ENCODE data around the gene KCNK4. TPM values are rescaled to one million over a fixed set of nuclear protein-coding genes. Genes with fewer than 3 reads are reported as not detected.

The KCNK4 gene
- total RNA-seq (not detected), polyA plus RNA-seq (not detected)
- long read RNA-seq, donor 1 = 0 reads
- long read RNA-seq, donor 2 = 0 reads
- long read RNA-seq, donor 3 = 0 reads

DNA sequence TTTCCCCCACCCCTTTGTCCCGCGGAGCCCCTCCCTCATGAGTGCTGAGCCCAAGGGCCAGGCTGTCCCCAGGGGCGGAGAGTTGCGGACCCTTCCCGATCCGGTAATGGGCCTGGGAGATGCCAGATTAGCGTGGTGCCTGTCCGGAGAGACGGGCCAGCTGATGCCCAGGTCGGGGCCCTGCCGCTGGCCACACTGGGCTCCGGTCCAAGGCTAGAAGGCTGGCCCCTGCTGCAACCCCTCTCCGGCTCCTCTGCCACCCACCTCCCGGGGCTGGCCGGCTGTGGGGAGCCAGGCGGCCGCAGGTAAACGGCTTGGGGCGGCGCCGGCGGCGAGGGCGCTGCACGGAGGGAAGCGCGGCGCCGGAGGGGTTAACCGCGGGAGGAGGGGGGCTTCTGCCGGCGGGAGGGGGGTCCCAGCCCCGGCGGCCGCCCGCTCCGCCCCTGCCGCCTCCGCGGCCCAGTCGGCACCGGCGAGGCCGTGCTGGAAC, at the start of gene KCNK4:
TSS of gene KCNK4 (plus strand) at position 41 of the 490 bp plus-strand sequence. CDS start 1,717 bp downstream, outside the sequence.
- Histone ChIP-seq H3K4me1 (peaks cover 3 to 26% (median 12%) of the 10 kb centered on the region in 12 donors), H3K27me3 (peaks cover 18 to 63% (median 45%) of the 10 kb centered on the region in 9 donors), H3K36me3 (no peaks in the 10 kb centered on the region), H3K9me3 (no peaks in the 10 kb centered on the region), H3K27ac (no peak within 1 kb of the TSS), H3K4me3 (peak within 1 kb of the TSS; percentile 23 to 52 (median 38))
- ATAC-seq (no peak), DNase-seq (peak in 1 of 5 donors; percentile 19)
- WGBS, 4 donors = 3 to 4% (median 3%) methylated on average over 16 to 45 of the region's 45 CpGs
- intact Hi-C loops (cut with DNase I) = no loop called here
- TF ChIP-seq, protein P1, sequence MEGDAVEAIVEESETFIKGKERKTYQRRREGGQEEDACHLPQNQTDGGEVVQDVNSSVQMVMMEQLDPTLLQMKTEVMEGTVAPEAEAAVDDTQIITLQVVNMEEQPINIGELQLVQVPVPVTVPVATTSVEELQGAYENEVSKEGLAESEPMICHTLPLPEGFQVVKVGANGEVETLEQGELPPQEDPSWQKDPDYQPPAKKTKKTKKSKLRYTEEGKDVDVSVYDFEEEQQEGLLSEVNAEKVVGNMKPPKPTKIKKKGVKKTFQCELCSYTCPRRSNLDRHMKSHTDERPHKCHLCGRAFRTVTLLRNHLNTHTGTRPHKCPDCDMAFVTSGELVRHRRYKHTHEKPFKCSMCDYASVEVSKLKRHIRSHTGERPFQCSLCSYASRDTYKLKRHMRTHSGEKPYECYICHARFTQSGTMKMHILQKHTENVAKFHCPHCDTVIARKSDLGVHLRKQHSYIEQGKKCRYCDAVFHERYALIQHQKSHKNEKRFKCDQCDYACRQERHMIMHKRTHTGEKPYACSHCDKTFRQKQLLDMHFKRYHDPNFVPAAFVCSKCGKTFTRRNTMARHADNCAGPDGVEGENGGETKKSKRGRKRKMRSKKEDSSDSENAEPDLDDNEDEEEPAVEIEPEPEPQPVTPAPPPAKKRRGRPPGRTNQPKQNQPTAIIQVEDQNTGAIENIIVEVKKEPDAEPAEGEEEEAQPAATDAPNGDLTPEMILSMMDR (IDR thresholded peaks at IDR 0.05) = no peak
- TF ChIP-seq POLR2A (IDR thresholded peaks at IDR 0.05) = no peak

DNA sequence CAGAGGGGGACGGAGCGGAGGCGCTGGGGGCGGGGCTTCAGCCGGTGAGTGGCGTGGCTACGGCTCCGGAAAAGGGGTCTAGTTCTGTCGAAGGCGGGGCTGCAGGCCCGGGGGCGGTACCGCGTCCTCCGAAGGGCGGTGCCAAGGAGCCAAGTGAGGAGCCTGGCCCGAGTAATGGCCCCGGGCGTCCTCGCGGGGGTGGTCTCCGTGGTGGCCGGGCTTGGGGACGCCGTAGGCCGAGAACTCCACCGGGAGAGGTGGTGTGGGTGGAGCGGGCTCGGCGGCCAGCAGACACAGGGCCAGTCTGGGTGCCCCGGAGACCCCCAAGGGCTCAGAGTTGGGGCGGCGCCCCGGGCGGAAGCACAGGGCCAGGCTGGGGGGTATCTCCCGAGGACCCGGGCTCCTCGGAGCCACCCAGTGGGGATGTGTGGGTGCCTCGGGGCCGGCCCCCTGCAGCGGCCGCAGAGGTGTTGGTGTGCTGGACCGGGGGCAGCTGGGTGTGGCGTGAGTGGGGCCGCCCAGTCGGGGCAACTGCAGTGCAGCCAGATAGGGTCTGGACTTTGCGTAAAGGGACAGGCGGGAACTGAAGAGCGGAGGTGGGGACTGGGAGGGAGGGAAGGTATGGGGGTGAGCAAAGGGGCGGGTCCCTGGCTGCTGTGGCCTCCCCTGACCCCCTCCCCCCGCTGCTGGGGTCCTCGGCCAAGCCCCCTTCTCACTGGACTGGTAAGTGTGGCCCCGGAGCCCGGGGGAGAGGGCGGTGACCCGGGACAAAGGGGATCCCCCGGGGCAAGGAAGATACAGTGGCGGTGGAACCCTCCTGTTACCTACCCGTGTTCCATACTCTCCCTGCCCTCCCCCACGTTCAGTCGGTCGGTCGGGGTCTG, 49.4 kb upstream of the KCNK4 start:
- DNase-seq = peak in 4 of 5 donors; percentile 58 to 100 (median 68)
- WGBS, 4 donors = 1% methylated on average over 20 to 63 of the region's 63 CpGs
- Histone ChIP-seq H3K4me1 (peaks cover 0 to 62% (median 33%) of the 10 kb centered on the region in 12 donors), H3K27ac (peak overlapping the region; percentile 72 to 100 (median 99)), H3K4me3 (peak overlapping the region; percentile 65 to 99 (median 80)), H3K27me3 (no peaks in the 10 kb centered on the region), H3K9me3 (no peaks in the 10 kb centered on the region), H3K36me3 (peaks cover 0 to 36% (median 26%) of the 10 kb centered on the region in 9 donors)
- intact Hi-C loops (cut with DNase I) = loop anchor here in 3 of 10 donors (1.0 to 2.0 kb wide), 3 partner anchors 29 to 63 kb away; partner anchors contain the start of genes BAD (in 1 of the 3) and ESRRA (in 1 of the 3)
- ATAC-seq = peak in 3 of 4 donors; percentile 1 to 26 (median 17)
- TF ChIP-seq POLR2A (IDR thresholded peaks at IDR 0.05) = peak in 1 of 2 donors; percentile 86
- TF ChIP-seq, protein P1 (IDR thresholded peaks at IDR 0.05) = peak in 1 of 12 donors; percentile 26

DNA sequence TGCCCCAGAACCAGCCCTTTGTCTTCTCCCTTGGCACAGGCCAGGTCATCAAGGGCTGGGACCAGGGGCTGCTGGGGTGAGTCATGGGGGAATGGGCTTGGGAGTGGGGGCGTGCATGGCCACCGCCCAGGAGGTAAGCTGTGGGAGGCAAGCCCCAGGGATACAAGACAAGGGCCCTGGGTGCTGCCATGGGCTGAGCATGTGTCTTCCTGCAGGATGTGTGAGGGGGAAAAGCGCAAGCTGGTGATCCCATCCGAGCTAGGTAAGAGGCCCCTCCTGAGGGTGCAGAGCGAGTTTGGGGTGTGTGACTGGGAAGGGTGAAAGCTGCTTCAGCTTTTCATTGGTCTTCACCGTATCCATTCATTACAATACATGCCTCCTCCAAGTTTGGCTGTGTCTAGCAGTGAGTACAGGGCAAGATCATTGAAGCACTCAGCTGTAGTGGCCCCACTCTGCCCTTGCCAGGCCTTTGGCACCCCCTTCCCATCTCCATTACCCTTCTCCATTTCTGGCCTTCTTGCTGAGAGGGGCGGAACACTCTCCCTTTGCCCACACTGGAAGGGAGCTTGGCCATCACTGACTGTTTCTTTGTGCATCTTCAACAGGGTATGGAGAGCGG, 47.8 kb upstream of the KCNK4 start:
- Histone ChIP-seq H3K9me3 (no peaks in the 10 kb centered on the region), H3K4me1 (peaks cover 0 to 64% (median 39%) of the 10 kb centered on the region in 12 donors), H3K27ac (peak overlapping the region in 3 of 12 donors; percentile 99 to 100 (median 100)), H3K4me3 (no peak overlapping the region), H3K27me3 (no peaks in the 10 kb centered on the region), H3K36me3 (peaks cover 0 to 23% (median 16%) of the 10 kb centered on the region in 9 donors)
- TF ChIP-seq, protein P1 (IDR thresholded peaks at IDR 0.05) = no peak
- no peak for TF ChIP-seq POLR2A (IDR thresholded peaks at IDR 0.05)
- intact Hi-C loops (cut with DNase I) = no loop called here
- WGBS, 4 donors = 85 to 91% (median 89%) methylated on average over 8 of the region's 8 CpGs
- ATAC-seq = no peak
- no peak for DNase-seq
